Stimulated activated CD4-positive, alpha-beta T cell treated with anti-CD3 and anti-CD28 coated beads, Interleukin-15, amount 100 ng/mL, for 48 hours (primary cell): ENCODE data around the gene CDK5R1.

Experiments used
- DNase-seq, 2 donors: peaks; one replicate each; pipeline ENCODE4 v3.0.0-alpha.2; 2020; ENCODE audit warnings: low read depth in 2 of 2

Gene CDK5R1

GRCh38 chr17:32471652-32472051 lies 15.1 kb upstream of the CDK5R1 start:
- no peak for DNase-seq

- no peak for DNase-seq
These were observed 11.5 kb upstream of the CDK5R1 start for GRCh38 chr17:32475258-32475657.

- DNase-seq, result no peak
These were observed 9.6 kb upstream of the CDK5R1 start for GRCh38 chr17:32477220-32477619.

GRCh38 chr17:32479074-32479617 lies 7.6 kb upstream of the CDK5R1 start:
- DNase-seq, result no peak

- no peak for DNase-seq
These were observed 5.6 kb upstream of the CDK5R1 start for GRCh38 chr17:32481193-32481592.

- DNase-seq, result no peak
These were observed 4.0 kb upstream of the CDK5R1 start for GRCh38 chr17:32482568-32483320.

GRCh38 chr17:32483451-32484019 lies 3.3 kb upstream of the CDK5R1 start:
- DNase-seq, result no peak

- no peak for DNase-seq
These were observed 2.7 kb upstream of the CDK5R1 start for GRCh38 chr17:32484041-32484461.

GRCh38 chr17:32484628-32485027 lies 2.2 kb upstream of the CDK5R1 start:
- DNase-seq, result no peak

GRCh38 chr17:32485261-32486110 lies 1.3 kb upstream of the CDK5R1 start:
- DNase-seq, result no peak

- DNase-seq, result no peak
These were observed 587 bp upstream of the CDK5R1 start for GRCh38 chr17:32486111-32486700.

GRCh38 chr17:32487473-32488176 lies 832 bp downstream of the CDK5R1 start:
- DNase-seq, result no peak

- no peak for DNase-seq
These were observed 1.4 kb downstream of the CDK5R1 start for GRCh38 chr17:32488177-32488542.

GRCh38 chr17:32488604-32489180 lies 1.9 kb downstream of the CDK5R1 start:
- DNase-seq, result no peak

GRCh38 chr17:32489320-32490100 lies 2.7 kb downstream of the CDK5R1 start:
- DNase-seq, result no peak

GRCh38 chr17:32490101-32490482 lies 3.3 kb downstream of the CDK5R1 start:
- no peak for DNase-seq

- DNase-seq, result no peak
These were observed 4.8 kb downstream of the CDK5R1 start for GRCh38 chr17:32491371-32492263.

GRCh38 chr17:32492264-32492589 lies 5.4 kb downstream of the CDK5R1 start:
- no peak for DNase-seq

GRCh38 chr17:32492648-32493289 lies 6.0 kb downstream of the CDK5R1 start:
- no peak for DNase-seq
